Lung microvascular endothelial cell (primary cell): ENCODE results near the gene CLASP1. TPM values are rescaled to one million over a fixed set of nuclear protein-coding genes. Genes with fewer than 3 reads are reported as not detected.
A peak's percentile ranks its signal among the peaks of the same experiment; 100 is the strongest.
"Not testable (repeated sequence)": the region's sequence is repeated elsewhere in the genome, so short reads cannot be mapped to it uniquely, and the experiment has no call there.

Experiments
- DNase-seq, 2 donors: peaks; one replicate each; pipeline versions ENCODE4 v3.0.0 to v3.0.0-alpha.2; 2010; ENCODE audit warnings: low read depth in 2 of 2
- total RNA-seq: library from RNA; depleted of rRNA; stranded (reverse); fragments of >200 nt; gene quantifications from 2 replicates; pipeline ENCODE4 v1.2.1, GENCODE V29; 2014

CLASP1 gene
- total RNA-seq, 1 donor from 2014 or later = 31.9 TPM

- DNase-seq = peak in 1 of 2 donors; percentile 68
Measured at GRCh38 chr2:121376535-121377250, 272.6 kb downstream of the CLASP1 start.

- no peak for DNase-seq
Measured at GRCh38 chr2:121375621-121376159, 273.6 kb downstream of the CLASP1 start.

GRCh38 chr2:121374412-121375075 is 274.7 kb downstream of the CLASP1 start:
- not testable (repeated sequence) for DNase-seq

- DNase-seq = no peak
Measured at GRCh38 chr2:121372721-121373353, 276.4 kb downstream of the CLASP1 start.

GRCh38 chr2:121372082-121372481 is 277.2 kb downstream of the CLASP1 start:
- DNase-seq = no peak

GRCh38 chr2:121368836-121369235 is 280.4 kb downstream of the CLASP1 start:
- no peak for DNase-seq

GRCh38 chr2:121368155-121368554 is 281.1 kb downstream of the CLASP1 start:
- DNase-seq = no peak

- no peak for DNase-seq
Measured at GRCh38 chr2:121367246-121367900, 281.9 kb downstream of the CLASP1 start.

GRCh38 chr2:121366040-121366439 is 283.2 kb downstream of the CLASP1 start:
- no peak for DNase-seq

GRCh38 chr2:121365061-121365460 is 284.2 kb downstream of the CLASP1 start:
- DNase-seq = no peak

- peak; percentile 57 to 69 for DNase-seq
Measured at GRCh38 chr2:121363632-121364420, 285.4 kb downstream of the CLASP1 start.

- peak in 1 of 2 donors; percentile 20 for DNase-seq
Measured at GRCh38 chr2:121362774-121363173, 286.5 kb downstream of the CLASP1 start.

- DNase-seq = no peak
Measured at GRCh38 chr2:121362226-121362625, 287.0 kb downstream of the CLASP1 start.

- DNase-seq = peak in 1 of 2 donors; percentile 84
Measured at GRCh38 chr2:121360566-121361300, 288.5 kb downstream of the CLASP1 start.

- peak in 1 of 2 donors; percentile 26 for DNase-seq
Measured at GRCh38 chr2:121359716-121360565, 289.3 kb downstream of the CLASP1 start.

- DNase-seq = no peak
Measured at GRCh38 chr2:121359170-121359569, 290.1 kb downstream of the CLASP1 start.

- DNase-seq = no peak
Measured at GRCh38 chr2:121358291-121358690, 291.0 kb downstream of the CLASP1 start.

GRCh38 chr2:121356058-121356640 is 293.1 kb downstream of the CLASP1 start:
- DNase-seq = peak; percentile 40 to 74

- DNase-seq = no peak
Measured at GRCh38 chr2:121355488-121355887, 293.8 kb downstream of the CLASP1 start.
